Amniotic epithelial cell (primary cell): ENCODE measurements around the gene ADGRD1.

Experiments used
- DNase-seq: peaks from one replicate; pipeline ENCODE4 v3.0.0-alpha.2; 2010; ENCODE audit warnings: low read depth

Gene ADGRD1

GRCh38 chr12:131102991-131103668 is 149.4 kb downstream of the ADGRD1 start:
- DNase-seq, result no peak

- DNase-seq, result no peak
Measured at GRCh38 chr12:131103669-131104462, 150.2 kb downstream of the ADGRD1 start.

- no peak for DNase-seq
Measured at GRCh38 chr12:131104463-131105350, 151.0 kb downstream of the ADGRD1 start.

GRCh38 chr12:131105351-131105735 is 151.6 kb downstream of the ADGRD1 start:
- no peak for DNase-seq

- DNase-seq, result no peak
Measured at GRCh38 chr12:131105736-131106348, 152.1 kb downstream of the ADGRD1 start.

- DNase-seq, result no peak
Measured at GRCh38 chr12:131106349-131106941, 152.7 kb downstream of the ADGRD1 start.

- DNase-seq, result no peak
Measured at GRCh38 chr12:131108177-131108955, 154.7 kb downstream of the ADGRD1 start.

GRCh38 chr12:131111446-131111845 is 157.7 kb downstream of the ADGRD1 start:
- no peak for DNase-seq

- DNase-seq, result no peak
Measured at GRCh38 chr12:131112021-131112420, 158.3 kb downstream of the ADGRD1 start.

- no peak for DNase-seq
Measured at GRCh38 chr12:131112700-131113290, 159.1 kb downstream of the ADGRD1 start.

GRCh38 chr12:131113568-131114270 is 160.0 kb downstream of the ADGRD1 start:
- no peak for DNase-seq

GRCh38 chr12:131114271-131114670 is 160.6 kb downstream of the ADGRD1 start:
- no peak for DNase-seq

GRCh38 chr12:131114942-131115584 is 161.4 kb downstream of the ADGRD1 start:
- no peak for DNase-seq

GRCh38 chr12:131115766-131116467 is 162.2 kb downstream of the ADGRD1 start:
- no peak for DNase-seq

- no peak for DNase-seq
Measured at GRCh38 chr12:131116468-131117117, 162.9 kb downstream of the ADGRD1 start.

- DNase-seq, result no peak
Measured at GRCh38 chr12:131117438-131118245, 163.9 kb downstream of the ADGRD1 start.

GRCh38 chr12:131118371-131118770 is 164.7 kb downstream of the ADGRD1 start:
- no peak for DNase-seq
